Measurements from ENCODE around the gene GMDS.
"Not testable (repeated sequence)": the region's sequence is repeated elsewhere in the genome, so short reads cannot be mapped to it uniquely, and the experiment has no call there.

The GMDS gene

GRCh38 chr6:1858196-1858595 lies 387.2 kb downstream of the GMDS start:
- DNase-seq (ENCODE audit: low read depth): no peak

- DNase-seq (ENCODE audit: low read depth): no peak
These were observed 389.0 kb downstream of the GMDS start for GRCh38 chr6:1856381-1856780.

- DNase-seq (ENCODE audit: low read depth): no peak
These were observed 389.5 kb downstream of the GMDS start for GRCh38 chr6:1855890-1856289.

- DNase-seq (ENCODE audit: low read depth): no peak
These were observed 391.1 kb downstream of the GMDS start for GRCh38 chr6:1854296-1854695.

- DNase-seq (ENCODE audit: low read depth): no peak
These were observed 391.6 kb downstream of the GMDS start for GRCh38 chr6:1853761-1854160.

GRCh38 chr6:1851681-1852456 lies 393.5 kb downstream of the GMDS start:
- no peak for DNase-seq (ENCODE audit: low read depth)

GRCh38 chr6:1850840-1851157 lies 394.6 kb downstream of the GMDS start:
- DNase-seq (ENCODE audit: low read depth): no peak

- no peak for DNase-seq (ENCODE audit: low read depth)
These were observed 395.1 kb downstream of the GMDS start for GRCh38 chr6:1850121-1850839.

- no peak for DNase-seq (ENCODE audit: low read depth)
These were observed 395.7 kb downstream of the GMDS start for GRCh38 chr6:1849691-1850090.

- DNase-seq (ENCODE audit: low read depth): no peak
These were observed 396.7 kb downstream of the GMDS start for GRCh38 chr6:1848752-1849151.

- DNase-seq (ENCODE audit: low read depth): no peak
These were observed 398.8 kb downstream of the GMDS start for GRCh38 chr6:1846611-1847010.

GRCh38 chr6:1845543-1845942 lies 399.9 kb downstream of the GMDS start:
- not testable (repeated sequence) for DNase-seq (ENCODE audit: low read depth)

- no peak for DNase-seq (ENCODE audit: low read depth)
These were observed 403.1 kb downstream of the GMDS start for GRCh38 chr6:1842334-1842733.

GRCh38 chr6:1841136-1841535 lies 404.3 kb downstream of the GMDS start:
- no peak for DNase-seq (ENCODE audit: low read depth)

GRCh38 chr6:1840491-1841121 lies 404.8 kb downstream of the GMDS start:
- no peak for DNase-seq (ENCODE audit: low read depth)

- no peak for DNase-seq (ENCODE audit: low read depth)
These were observed 406.0 kb downstream of the GMDS start for GRCh38 chr6:1839361-1839760.

GRCh38 chr6:1838604-1839213 lies 406.7 kb downstream of the GMDS start:
- DNase-seq (ENCODE audit: low read depth): no peak

GRCh38 chr6:1837826-1838225 lies 407.6 kb downstream of the GMDS start:
- no peak for DNase-seq (ENCODE audit: low read depth)

GRCh38 chr6:1836690-1837089 lies 408.7 kb downstream of the GMDS start:
- no peak for DNase-seq (ENCODE audit: low read depth)

- DNase-seq (ENCODE audit: low read depth): no peak
These were observed 410.5 kb downstream of the GMDS start for GRCh38 chr6:1834646-1835516.

GRCh38 chr6:1834207-1834606 lies 411.2 kb downstream of the GMDS start:
- DNase-seq (ENCODE audit: low read depth): no peak
